Activated CD4-positive, alpha-beta T cell treated with anti-CD3 and anti-CD28 coated beads, Interleukin-10, Interleukin-2, amounts not matched to agents 100 ng/mL and 50 ng/mL, durations not matched to agents 16 hours and 8 hours (primary cell): Measurements from ENCODE around the gene ABCC11.

Experiments
- DNase-seq: peaks from one replicate; pipeline ENCODE4 v3.0.0-alpha.2; 2020

ABCC11 gene

DNA sequence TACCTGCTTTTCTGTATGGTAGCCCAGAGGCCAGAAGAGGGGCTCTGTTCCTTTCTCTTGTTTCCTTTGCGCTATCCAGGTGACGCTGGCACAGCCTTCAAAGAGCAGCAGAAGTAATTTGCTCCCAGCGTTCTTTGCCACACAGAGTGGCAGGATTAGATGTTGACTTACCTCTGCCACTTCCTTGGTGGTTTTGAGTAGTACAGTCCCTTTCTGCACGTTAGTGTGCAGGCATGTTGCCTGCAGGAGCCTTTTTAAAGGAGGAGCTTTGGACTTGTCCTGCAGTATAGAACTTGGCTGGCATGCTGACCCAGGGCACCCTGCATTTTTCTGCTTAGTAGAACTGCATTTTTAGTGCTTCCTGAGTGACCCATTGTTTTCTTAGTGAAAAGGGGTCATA lies at the start of gene ABCC11:
TSS of gene ABCC11 (minus strand) at position 229 of the 400 bp plus-strand sequence. CDS start 15,618 bp downstream, outside the sequence.
- peak; percentile 16 for DNase-seq

DNA sequence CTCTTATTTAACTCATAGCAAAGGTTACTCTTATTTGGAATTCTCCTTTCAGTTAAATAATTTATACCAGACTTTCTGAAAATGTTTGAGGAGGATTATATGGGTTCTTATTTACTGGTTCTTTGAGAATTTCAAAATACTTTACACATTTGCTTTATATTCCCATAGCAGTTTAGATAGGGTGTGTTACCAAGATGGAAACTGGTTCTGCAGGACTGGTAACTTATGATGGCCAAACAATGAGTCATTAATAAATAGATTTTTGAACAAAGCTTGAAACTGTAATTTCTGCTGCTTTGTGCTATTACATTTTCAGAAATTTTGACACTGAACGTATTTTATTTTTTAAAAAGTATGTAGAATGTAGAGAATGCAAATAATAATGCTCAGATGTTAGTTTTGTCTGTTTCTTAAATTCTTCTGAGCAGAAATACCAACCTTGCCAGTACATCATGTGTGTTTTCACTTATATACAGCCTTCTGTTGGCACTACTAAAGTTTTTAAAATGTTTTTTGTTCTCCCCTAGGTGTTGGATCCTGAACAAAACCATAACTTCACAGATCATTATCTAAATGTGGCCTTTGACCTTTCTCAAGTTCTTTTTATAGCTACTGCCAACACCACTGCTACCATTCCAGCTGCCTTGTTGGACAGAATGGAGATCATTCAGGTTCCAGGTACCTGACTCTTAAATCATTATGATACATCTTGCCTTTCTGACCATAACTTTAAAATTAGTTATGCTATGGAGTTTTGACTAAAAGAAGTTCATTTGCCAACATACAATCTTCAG lies 48.3 kb upstream of the ABCC11 start:
- no peak for DNase-seq

- no peak for DNase-seq
Observed at GRCh38 chr16:48294724-48295123, 47.4 kb upstream of the ABCC11 start.

DNA sequence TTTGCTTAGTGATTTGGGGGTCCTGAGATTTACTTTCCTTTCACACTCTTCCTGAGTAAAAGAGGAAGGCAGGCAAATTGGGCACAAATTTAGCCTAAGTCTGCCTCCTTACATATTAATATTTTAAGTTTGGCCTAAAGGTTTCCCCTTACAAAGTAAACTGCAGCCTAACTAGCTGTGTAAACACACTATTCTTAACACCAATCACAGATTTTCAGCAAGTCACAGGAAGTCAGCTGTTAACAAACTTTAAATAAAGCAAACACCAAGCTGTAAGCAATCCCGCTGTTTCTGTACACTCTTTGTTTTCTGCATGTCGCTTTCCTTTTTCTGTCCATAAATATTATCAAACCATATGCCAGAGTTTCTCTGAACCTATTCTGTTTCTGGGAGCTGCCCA lies 45.1 kb upstream of the ABCC11 start:
- DNase-seq, result no peak

DNA sequence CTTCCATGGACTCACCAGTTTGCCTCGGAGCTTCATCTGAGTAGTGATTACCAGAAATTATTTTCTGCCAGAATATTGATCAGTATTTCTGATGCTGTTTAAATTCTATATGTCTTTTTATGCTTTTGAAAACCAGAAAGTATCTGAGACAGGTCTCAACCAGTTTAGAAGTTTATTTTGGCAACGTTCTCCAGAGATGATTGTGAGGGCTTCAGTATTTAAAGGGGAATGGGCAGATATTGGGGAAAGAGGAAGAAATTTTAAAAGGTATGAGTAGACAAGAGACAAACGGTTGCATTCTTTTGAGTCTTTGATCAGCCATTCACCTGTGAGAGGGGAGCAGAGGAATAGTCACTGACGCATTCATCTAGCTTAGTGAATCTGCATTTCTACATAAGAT lies 44.4 kb upstream of the ABCC11 start:
- no peak for DNase-seq

DNA sequence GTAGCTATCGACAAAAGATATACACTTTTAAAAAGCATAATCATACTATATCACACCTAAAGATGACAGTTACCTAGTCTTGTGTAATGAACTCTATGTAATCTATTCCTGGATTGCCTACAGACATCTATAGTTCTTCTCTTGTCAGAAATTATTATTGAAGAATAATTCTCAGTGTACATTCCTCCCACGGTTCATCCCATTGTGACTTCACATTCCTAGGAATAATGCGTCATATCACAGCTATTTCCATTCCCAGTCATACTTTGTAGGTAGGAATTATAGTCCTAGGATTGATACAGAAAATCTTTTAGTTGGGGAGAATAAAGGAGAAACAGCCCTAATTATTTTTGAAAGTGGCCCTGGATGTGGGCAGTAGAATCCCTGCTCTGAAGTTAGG lies 44.0 kb upstream of the ABCC11 start:
- no peak for DNase-seq

DNA sequence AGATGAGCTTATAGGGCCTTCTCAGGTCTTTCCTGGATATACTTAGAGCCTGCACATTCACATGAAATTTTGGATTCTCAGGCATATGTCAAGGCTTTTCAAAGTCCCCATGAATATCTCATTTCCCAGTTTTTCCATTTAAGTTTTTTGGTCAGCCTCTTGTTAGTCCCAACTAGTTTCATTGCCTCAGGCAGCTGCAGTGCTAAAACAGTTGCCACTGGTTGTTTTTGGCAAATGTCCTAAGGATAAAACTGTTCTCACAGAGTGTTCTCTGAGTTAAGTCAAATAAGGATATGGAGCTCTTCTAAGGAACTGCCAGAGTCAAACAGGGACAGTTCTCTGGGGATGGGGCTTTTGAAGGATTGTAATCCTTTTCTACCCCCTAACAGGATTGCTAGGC lies 39.9 kb upstream of the ABCC11 start:
- no peak for DNase-seq

- DNase-seq, result peak; percentile 27
Observed at GRCh38 chr16:48284772-48285409, 37.6 kb upstream of the ABCC11 start.

DNA sequence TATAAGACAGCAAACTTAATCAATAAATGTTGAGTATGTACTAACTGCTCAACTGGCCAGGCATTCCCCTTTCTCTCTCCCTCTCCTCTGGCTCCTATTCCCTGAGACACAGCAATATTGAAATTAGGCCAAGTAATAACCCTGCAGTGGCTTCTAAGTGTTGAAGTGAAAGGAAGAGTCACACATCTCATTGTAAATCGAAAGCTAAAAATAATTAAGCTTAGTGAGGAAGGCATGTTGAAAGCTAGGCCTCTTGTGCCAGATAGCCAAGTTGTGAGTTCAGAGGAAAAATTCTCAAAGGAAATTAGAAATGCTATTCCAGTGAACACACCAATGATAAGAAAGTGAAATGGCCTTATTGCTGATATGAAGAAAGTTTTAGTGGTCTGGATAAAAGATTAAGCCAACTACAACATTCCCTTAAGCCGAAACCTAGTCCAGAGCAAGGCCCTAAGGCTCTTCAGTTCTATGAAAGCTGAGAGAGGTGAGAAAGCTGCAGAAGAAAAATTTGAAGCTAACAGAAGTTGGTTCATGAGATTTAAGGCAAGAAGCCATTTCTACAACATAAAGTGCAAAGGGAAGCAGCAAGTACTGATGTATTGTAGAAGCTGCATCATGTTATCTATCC lies 35.4 kb upstream of the ABCC11 start:
- DNase-seq, result no peak

GRCh38 chr16:48280546-48280945 lies 33.2 kb upstream of the ABCC11 start:
- DNase-seq, result no peak

DNA sequence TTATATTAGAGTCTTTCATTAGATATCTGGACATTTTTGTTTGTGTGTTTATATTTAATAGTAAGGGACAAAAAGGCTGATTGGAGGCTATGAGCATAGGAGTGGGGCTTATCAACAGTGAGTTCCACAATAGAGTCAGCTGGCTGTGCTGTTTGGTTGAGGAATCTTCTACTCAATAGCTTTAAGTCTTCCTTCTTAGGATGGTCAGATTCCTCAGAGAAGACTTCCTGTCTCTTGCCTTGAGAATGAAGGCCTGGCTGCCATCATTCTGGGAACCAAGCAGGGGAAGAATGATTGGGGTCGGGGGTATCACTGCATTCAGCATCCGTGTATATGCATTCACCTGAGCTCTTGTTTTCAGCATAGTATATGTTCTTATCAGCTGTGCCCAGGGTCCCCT lies 31.9 kb upstream of the ABCC11 start:
- DNase-seq, result no peak

GRCh38 chr16:48277158-48277557 lies 29.8 kb upstream of the ABCC11 start:
- DNase-seq, result no peak

DNA sequence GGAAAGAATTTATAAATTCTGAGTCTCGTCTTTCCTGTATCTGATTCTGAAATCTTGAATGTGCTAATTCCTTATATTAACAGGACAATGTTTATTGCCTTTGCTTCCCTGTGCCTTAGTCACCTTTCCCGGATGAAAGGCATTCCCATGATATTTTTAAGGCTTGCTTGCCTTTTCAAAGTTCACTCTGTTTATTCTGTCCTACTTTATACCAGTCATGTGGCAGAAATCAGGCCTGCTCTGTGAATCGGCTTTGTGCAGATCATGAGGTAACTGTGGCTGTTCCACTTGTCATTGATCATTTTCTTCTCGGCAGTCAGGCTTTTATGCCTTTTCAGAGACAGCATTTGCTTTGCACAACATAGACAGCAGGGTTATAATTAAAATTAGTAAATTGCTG lies 28.8 kb upstream of the ABCC11 start:
- DNase-seq, result no peak

DNA sequence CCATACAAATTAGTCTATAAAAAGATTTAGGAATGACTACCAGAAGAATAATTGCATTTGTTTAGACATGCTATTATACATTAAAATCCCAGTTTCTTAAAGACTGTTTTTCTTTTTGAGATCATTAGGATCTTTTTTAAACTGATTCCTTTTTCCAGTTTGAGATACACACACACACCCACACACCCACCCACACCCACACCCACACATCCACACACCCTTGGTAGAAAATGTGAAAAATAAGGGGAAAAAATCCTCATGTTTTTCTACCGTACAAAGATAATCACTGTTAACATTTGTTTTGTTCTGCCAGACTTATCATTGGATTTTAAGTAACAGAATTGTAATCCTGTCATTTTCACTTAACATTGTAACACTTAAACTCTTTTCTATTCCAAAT lies 27.1 kb upstream of the ABCC11 start:
- DNase-seq, result no peak

DNA sequence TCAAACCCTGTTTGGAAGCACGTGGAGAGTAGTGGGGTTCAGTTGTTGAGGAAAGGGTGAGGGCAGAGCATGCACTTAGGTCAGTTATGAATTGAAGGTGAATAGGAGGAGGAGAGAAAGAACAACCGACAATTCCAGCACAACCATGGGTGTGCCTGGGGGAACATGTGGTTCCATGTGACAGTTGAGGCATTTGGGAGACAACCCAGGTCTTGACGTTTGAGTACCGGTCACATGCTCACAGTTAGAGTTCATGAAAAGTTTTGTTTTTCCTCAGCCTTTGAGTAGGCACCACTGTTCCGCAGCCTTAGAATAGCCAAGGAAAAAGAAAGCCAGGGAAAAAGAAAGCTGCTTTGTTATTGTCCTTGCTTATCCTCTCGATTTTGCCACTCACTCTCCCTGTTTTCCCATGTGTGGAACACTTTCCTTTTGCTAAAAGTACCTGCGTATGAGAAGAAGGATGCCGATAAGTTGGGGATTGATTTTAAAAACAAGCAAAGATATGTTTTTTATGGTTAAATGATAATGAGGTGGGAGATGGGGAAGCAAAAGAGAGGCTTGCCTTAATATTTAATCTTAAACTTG lies 25.6 kb upstream of the ABCC11 start:
- no peak for DNase-seq

GRCh38 chr16:48271728-48272127 lies 24.4 kb upstream of the ABCC11 start:
- DNase-seq, result no peak

DNA sequence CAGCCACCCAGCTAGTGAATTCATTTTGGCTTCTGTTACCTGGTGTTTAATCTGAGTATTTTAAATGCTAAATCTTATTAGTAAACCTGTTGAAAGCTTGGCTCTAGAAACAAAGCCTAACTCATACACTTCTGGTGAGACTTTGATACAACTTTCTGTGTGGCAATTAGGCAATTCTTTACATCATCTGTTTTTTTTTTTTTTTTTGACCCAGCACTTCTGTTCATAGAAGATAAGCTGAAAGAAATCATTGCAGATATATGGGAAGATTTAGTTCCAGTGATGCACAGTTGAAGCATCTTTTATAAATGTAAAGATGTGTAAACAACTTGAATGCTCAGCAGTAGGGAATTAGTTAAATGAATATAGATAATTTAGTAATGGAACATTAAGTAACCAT lies 21.7 kb upstream of the ABCC11 start:
- no peak for DNase-seq

- DNase-seq, result no peak
Observed at GRCh38 chr16:48262631-48263030, 15.3 kb upstream of the ABCC11 start.

DNA sequence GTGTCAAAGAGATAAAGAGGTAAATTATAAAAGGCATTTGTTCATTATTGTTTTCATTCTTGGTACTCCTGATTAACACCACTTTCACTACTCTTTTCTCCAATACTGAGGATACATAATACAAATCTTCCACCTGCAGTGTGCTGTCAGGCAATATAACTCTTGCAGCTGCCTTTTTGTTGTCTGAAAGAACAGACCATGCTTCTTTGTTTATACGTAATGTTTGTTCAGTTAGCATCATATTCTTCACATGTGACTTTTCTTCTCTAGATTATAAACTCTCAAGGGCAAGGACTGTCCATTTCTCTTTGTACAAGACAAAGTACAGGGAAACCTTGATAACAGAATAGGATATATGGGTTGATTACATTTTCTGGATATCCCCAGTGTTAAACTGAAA lies 14.2 kb upstream of the ABCC11 start:
- no peak for DNase-seq

DNA sequence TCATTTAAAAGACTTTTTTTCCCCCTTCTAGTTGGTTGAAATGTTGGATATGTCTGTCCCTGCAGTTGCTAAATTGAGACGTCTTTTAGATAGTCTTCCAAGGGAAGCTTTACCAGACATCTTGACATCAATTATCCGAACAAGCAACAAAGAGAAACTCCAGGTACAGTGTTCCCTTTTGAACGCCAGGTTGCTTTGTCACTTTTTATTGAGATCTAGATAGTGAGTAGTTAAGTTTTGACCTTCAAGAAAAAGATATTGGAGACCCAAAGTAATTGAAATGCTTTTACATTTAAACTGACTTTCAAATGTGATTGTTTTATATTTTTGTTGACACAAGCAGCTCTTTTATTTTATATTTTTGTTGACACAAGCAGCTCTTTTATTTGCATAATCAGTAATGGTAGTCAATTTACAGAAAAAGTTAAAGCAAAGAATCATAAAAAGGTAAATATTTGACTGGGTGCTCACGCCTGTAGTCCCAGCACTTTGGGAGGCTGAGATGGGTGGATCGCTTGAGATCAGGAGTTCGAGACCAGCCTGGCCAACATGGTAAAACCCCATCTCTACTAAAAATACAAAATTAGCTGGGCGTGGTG lies 9.3 kb upstream of the ABCC11 start:
- DNase-seq, result no peak

GRCh38 chr16:48252013-48252412 lies 4.7 kb upstream of the ABCC11 start:
- no peak for DNase-seq

- DNase-seq, result no peak
Observed at GRCh38 chr16:48250520-48251278, 3.4 kb upstream of the ABCC11 start.

- DNase-seq, result no peak
Observed at GRCh38 chr16:48246066-48246465, 1.3 kb downstream of the ABCC11 start.
